Measurements from ENCODE around the gene GRB2. TPM values are rescaled to one million over a fixed set of nuclear protein-coding genes. Genes with fewer than 3 reads are reported as not detected.

Gene GRB2
- total and polyA plus RNA-seq, 2 experiments from 2014 or later, result 82.7 to 101 TPM

DNA sequence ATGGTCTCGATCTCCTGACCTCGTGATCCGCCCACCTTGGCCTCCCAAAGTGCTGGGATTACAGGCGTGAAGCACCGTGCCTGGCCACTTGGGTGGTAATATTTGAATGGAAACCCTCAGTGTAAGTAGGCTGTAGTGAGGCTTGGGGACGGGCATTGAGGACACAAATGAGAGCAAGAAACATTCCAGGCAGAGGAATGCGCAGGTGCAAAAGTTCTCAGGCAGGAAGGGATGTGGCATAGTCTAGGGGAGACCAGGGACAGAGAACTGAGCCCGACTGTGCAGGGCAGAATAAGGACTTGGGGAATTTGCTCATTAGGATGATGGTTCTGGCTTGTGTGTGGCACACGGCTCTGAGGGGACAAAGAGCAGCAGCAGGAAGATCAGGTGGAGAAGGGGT is 54.8 kb downstream of the GRB2 start:
- H3K79me2 ChIP-seq, result peaks cover 87% of the 10 kb centered on the region
- H3K9me2 ChIP-seq (replicated peaks; ENCODE audit: insufficient read depth), result no peaks in the 10 kb centered on the region
- no peak overlapping the region for H3K27ac ChIP-seq
- H2AFZ ChIP-seq, result no peak overlapping the region
- TF ChIP-seq EZH2phosphoT487 (IDR thresholded peaks at IDR 0.05; ENCODE audit: low read depth, severe bottlenecking, unreplicated experiment) (no peak), CTCF (IDR thresholded peaks at IDR 0.05; ENCODE audit: poor library complexity) (no peak), EZH2 (IDR thresholded peaks at IDR 0.05; ENCODE audit: borderline replicate concordance) (no peak)
- DNase-seq (ENCODE audit: low spot score), result no peak
- H3K4me3 ChIP-seq, result no peak overlapping the region
- no peaks in the 10 kb centered on the region for H3K9me3 ChIP-seq (ENCODE audit: low read depth)
- H3K27me3 ChIP-seq, result no peaks in the 10 kb centered on the region
- H3K4me1 ChIP-seq (ENCODE audit: insufficient read depth), result peaks cover 43% of the 10 kb centered on the region
- no peak overlapping the region for H3K4me2 ChIP-seq
- peaks cover 62% of the 10 kb centered on the region for H4K20me1 ChIP-seq (ENCODE audit: insufficient read depth, poor library complexity, severe bottlenecking)
- WGBS (ENCODE audit: low lambda C conversion rate, missing lambda C conversion rate), result 86% methylated on average over 9 of the region's 9 CpGs
- H3K36me3 ChIP-seq (replicated peaks; ENCODE audit: insufficient read depth, low read depth), result no peaks in the 10 kb centered on the region

DNA sequence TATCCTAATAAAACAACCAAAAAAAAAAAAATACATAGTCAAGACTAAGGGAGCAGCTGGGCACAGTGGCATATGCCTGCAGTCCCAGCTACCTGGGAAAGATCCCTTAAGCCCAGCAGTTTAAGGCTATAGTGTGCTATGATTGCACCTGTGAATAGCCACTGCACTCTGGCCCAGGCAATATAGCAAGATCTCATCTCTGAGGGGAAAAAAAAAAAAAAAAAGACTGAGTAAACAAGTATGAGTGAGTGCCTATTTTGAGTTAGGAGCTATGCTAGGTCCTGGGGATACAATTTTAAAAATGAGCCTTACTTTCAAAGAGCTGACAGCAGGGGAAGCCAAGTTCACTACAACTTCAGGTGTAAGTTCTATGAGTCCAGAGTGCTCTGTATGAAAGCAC is 55.4 kb downstream of the GRB2 start:
- no peaks in the 10 kb centered on the region for H3K27me3 ChIP-seq
- no peak overlapping the region for H3K4me2 ChIP-seq
- H3K4me3 ChIP-seq, result no peak overlapping the region
- DNase-seq (ENCODE audit: low spot score), result no peak
- H3K4me1 ChIP-seq (ENCODE audit: insufficient read depth), result peaks cover 43% of the 10 kb centered on the region
- TF ChIP-seq EZH2 (IDR thresholded peaks at IDR 0.05; ENCODE audit: borderline replicate concordance), result no peak
- TF ChIP-seq EZH2phosphoT487 (IDR thresholded peaks at IDR 0.05; ENCODE audit: low read depth, severe bottlenecking, unreplicated experiment), result no peak
- no peak for TF ChIP-seq CTCF (IDR thresholded peaks at IDR 0.05; ENCODE audit: poor library complexity)
- peaks cover 88% of the 10 kb centered on the region for H3K79me2 ChIP-seq
- no peaks in the 10 kb centered on the region for H3K9me2 ChIP-seq (replicated peaks; ENCODE audit: insufficient read depth)
- peaks cover 64% of the 10 kb centered on the region for H4K20me1 ChIP-seq (ENCODE audit: insufficient read depth, poor library complexity, severe bottlenecking)
- H3K27ac ChIP-seq, result no peak overlapping the region
- no peaks in the 10 kb centered on the region for H3K36me3 ChIP-seq (replicated peaks; ENCODE audit: insufficient read depth, low read depth)
- H2AFZ ChIP-seq, result no peak overlapping the region
- no peaks in the 10 kb centered on the region for H3K9me3 ChIP-seq (ENCODE audit: low read depth)

- peaks cover 67% of the 10 kb centered on the region for H4K20me1 ChIP-seq (ENCODE audit: insufficient read depth, poor library complexity, severe bottlenecking)
- 96% methylated on average over 8 of the region's 8 CpGs for WGBS (ENCODE audit: low lambda C conversion rate, missing lambda C conversion rate)
Observed at GRCh38 chr17:75349589-75349988, 55.9 kb downstream of the GRB2 start.

More at GRCh38 chr17:75349589-75349988, 55.9 kb downstream of the GRB2 start:
- TF ChIP-seq CTCF (IDR thresholded peaks at IDR 0.05; ENCODE audit: poor library complexity) (no peak), EZH2phosphoT487 (IDR thresholded peaks at IDR 0.05; ENCODE audit: low read depth, severe bottlenecking, unreplicated experiment) (no peak), EZH2 (IDR thresholded peaks at IDR 0.05; ENCODE audit: borderline replicate concordance) (no peak)
- H3K4me1 ChIP-seq (ENCODE audit: insufficient read depth), result peaks cover 43% of the 10 kb centered on the region
- H3K27ac ChIP-seq, result no peak overlapping the region
- H3K4me2 ChIP-seq, result no peak overlapping the region
- no peaks in the 10 kb centered on the region for H3K36me3 ChIP-seq (replicated peaks; ENCODE audit: insufficient read depth, low read depth)
- H2AFZ ChIP-seq, result no peak overlapping the region
- H3K9me3 ChIP-seq (ENCODE audit: low read depth), result no peaks in the 10 kb centered on the region
- H3K27me3 ChIP-seq, result no peaks in the 10 kb centered on the region
- no peak for DNase-seq (ENCODE audit: low spot score)
- no peaks in the 10 kb centered on the region for H3K9me2 ChIP-seq (replicated peaks; ENCODE audit: insufficient read depth)
- H3K4me3 ChIP-seq, result no peak overlapping the region
- peaks cover 88% of the 10 kb centered on the region for H3K79me2 ChIP-seq
